ENCODE data around the gene SLC66A1.

- TF ChIP-seq CTCF (IDR thresholded peaks at IDR 0.05) (no peak), POLR2A (IDR thresholded peaks at IDR 0.05) (no peak)
These were observed 35.5 kb downstream of the SLC66A1 start for GRCh38 chr1:19347533-19348172.
